Ascending aorta (tissue), 2 donors: Measurements from ENCODE around the gene CADM2. TPM values are rescaled to one million over a fixed set of nuclear protein-coding genes. Genes with fewer than 3 reads are reported as not detected.

ENCODE experiments used
- DNase-seq, 2 donors: peaks; one replicate each; pipeline ENCODE4 v3.0.0-alpha.2; 2019; ENCODE audit warnings: low spot score in 2 of 2
- H3K27ac ChIP-seq, 2 donors: fragments of 200-600 bp; sonication (generic); one replicate each; pipeline ENCODE4 v1.5.1; 2016 to 2017; ENCODE audit warnings: mild to moderate bottlenecking in 1 of 2
- H3K27me3 ChIP-seq: fragments of 200-600 bp; sonication (generic); one replicate; pipeline ENCODE4 v1.5.1; 2017
- H3K36me3 ChIP-seq, 2 donors: fragments of 200-600 bp; sonication (generic); one replicate each; pipeline ENCODE4 v1.5.1; 2016
- H3K4me1 ChIP-seq, 2 donors: fragments of 200-600 bp; sonication (generic); one replicate each; pipeline ENCODE4 v1.5.1; 2016 to 2017; ENCODE audit warnings: mild to moderate bottlenecking in 1 of 2
- H3K4me3 ChIP-seq, 2 donors: fragments of 200-600 bp; sonication (generic); one replicate each; pipeline ENCODE4 v1.5.1; 2016 to 2017; ENCODE audit warnings: mild to moderate bottlenecking in 1 of 2
- H3K9me3 ChIP-seq, 2 donors: fragments of 200-600 bp; sonication (generic); one replicate each; pipeline ENCODE4 v1.5.1; 2016
- CTCF ChIP-seq, 3 experiments: fragments of 200-600 bp in 2 of 3; fragments of 450-650 bp in 1 of 3; sonication (generic) in 2 of 3; IDR thresholded peaks; one replicate each; pipeline ENCODE4 v1.5.1; 2016 to 2019; ENCODE audit warnings: antibody characterized with exemption in 3 of 3, mild to moderate bottlenecking in 1 of 3, moderate library complexity in 1 of 3
- intact Hi-C: fragments of 100-400 bp; cut with DNase I; formaldehyde crosslinking; loops from one replicate; pipeline ENCODE4 v1.15.1; 2023
- total RNA-seq: library from RNA; depleted of rRNA; stranded (reverse); fragments of >200 nt; gene quantifications from one replicate; pipeline ENCODE4 v1.1.0, GENCODE V29; 2016

CADM2 gene
- total RNA-seq, 1 donor from 2014 or later: 23.0 TPM

DNA sequence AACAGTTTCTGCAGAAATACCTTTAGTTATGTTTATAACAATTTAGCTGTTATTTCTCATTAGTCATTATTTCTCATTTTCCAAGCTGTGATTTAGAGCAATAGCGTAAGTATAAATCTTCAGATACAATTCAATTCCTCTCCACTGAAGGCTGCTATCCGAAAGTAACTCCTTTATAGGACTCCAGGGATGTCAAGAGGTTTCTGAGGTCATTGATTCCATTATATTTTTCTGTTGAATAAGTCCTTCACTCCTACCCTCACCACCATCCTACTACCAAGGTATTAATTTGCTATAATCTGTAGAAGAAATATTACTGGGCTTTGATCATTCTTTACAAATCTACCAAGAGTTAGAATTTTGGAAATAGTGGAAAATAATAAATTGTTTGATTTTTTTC, 285.7 kb downstream of the CADM2 start:
- Histone ChIP-seq H3K4me1 (no peaks in the 10 kb centered on the region), H3K36me3 (no peaks in the 10 kb centered on the region), H3K9me3 (no peaks in the 10 kb centered on the region), H3K27me3 (no peaks in the 10 kb centered on the region), H3K27ac (no peak overlapping the region), H3K4me3 (no peak overlapping the region)
- intact Hi-C loops: no loop called here
- DNase-seq: no peak
- no peak for TF ChIP-seq CTCF (IDR thresholded peaks at IDR 0.05)

- H3K36me3 ChIP-seq: no peaks in the 10 kb centered on the region
- no peak for TF ChIP-seq CTCF (IDR thresholded peaks at IDR 0.05)
- H3K4me1 ChIP-seq: no peaks in the 10 kb centered on the region
- no peak overlapping the region for H3K27ac ChIP-seq
- H3K27me3 ChIP-seq: no peaks in the 10 kb centered on the region
- no peaks in the 10 kb centered on the region for H3K9me3 ChIP-seq
- no peak for DNase-seq
- intact Hi-C loops: no loop called here
- H3K4me3 ChIP-seq: no peak overlapping the region
These were observed 293.0 kb downstream of the CADM2 start for GRCh38 chr3:85251766-85252165.

DNA sequence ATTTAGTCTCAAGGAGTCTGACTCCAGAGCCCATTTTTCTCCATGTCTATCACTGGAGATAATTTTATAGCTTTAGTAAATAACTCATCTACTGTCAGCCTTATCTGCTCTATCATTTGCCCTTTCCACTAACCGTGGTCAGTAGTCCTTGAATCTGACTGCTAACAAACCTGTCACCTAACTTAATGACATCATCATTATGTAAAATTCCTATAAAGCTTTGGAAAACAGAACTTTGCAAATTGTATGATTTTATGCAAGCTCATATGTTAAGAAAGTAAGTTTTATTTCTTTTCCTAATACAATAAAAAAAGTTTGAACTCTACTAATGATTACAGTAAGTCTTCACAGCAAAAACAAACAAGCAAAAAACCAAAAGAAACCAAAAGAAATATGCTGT, 293.9 kb downstream of the CADM2 start:
- H3K36me3 ChIP-seq: no peaks in the 10 kb centered on the region
- DNase-seq: no peak
- H3K9me3 ChIP-seq: no peaks in the 10 kb centered on the region
- no peak overlapping the region for H3K27ac ChIP-seq
- no peak for TF ChIP-seq CTCF (IDR thresholded peaks at IDR 0.05)
- no peak overlapping the region for H3K4me3 ChIP-seq
- no peaks in the 10 kb centered on the region for H3K27me3 ChIP-seq
- intact Hi-C loops: no loop called here
- no peaks in the 10 kb centered on the region for H3K4me1 ChIP-seq

GRCh38 chr3:85254738-85255137, 295.9 kb downstream of the CADM2 start:
- DNase-seq: no peak
- intact Hi-C loops: no loop called here
- Histone ChIP-seq H3K9me3 (no peaks in the 10 kb centered on the region), H3K27me3 (no peaks in the 10 kb centered on the region), H3K27ac (no peak overlapping the region), H3K4me3 (no peak overlapping the region), H3K4me1 (no peaks in the 10 kb centered on the region), H3K36me3 (no peaks in the 10 kb centered on the region)
- TF ChIP-seq CTCF (IDR thresholded peaks at IDR 0.05): no peak

DNA sequence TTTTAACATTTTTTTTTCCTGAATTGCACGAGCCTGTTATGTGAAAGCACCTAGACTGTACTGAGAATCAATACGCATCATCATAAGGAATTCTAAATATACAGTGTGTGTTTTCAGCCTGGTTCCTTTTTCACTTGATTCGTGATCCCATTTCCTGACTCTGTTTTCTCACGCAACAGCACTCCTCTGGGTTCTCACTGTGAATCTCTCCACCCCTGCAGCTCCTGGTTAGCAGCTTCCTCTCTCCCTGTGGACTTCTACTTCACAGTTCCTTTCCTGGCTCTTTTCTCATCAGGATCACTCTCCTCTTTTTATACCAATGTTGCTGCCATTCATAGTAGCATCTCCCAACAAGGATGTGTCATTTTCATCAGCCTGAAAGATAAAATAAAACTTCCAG, 297.2 kb downstream of the CADM2 start:
- intact Hi-C loops: no loop called here
- Histone ChIP-seq H3K9me3 (no peaks in the 10 kb centered on the region), H3K4me1 (no peaks in the 10 kb centered on the region), H3K4me3 (no peak overlapping the region), H3K27ac (no peak overlapping the region), H3K27me3 (no peaks in the 10 kb centered on the region), H3K36me3 (no peaks in the 10 kb centered on the region)
- DNase-seq: no peak
- TF ChIP-seq CTCF (IDR thresholded peaks at IDR 0.05): no peak

GRCh38 chr3:85258326-85258725, 299.5 kb downstream of the CADM2 start:
- Histone ChIP-seq H3K36me3 (no peaks in the 10 kb centered on the region), H3K27me3 (no peaks in the 10 kb centered on the region), H3K4me3 (no peak overlapping the region), H3K27ac (no peak overlapping the region), H3K4me1 (no peaks in the 10 kb centered on the region), H3K9me3 (no peaks in the 10 kb centered on the region)
- DNase-seq: no peak
- intact Hi-C loops: no loop called here
- TF ChIP-seq CTCF (IDR thresholded peaks at IDR 0.05): no peak
